Hypothalamus (tissue), 51 donors: ENCODE results near the gene KRTAP5-2.
"Not testable (repeated sequence)": the region's sequence is repeated elsewhere in the genome, so short reads cannot be mapped to it uniquely, and the experiment has no call there.

ENCODE experiments used
- DNase-seq, 51 donors: peaks; one replicate each; lab custom pipeline; 2025; lab: John Stamatoyannopoulos, UW

Gene KRTAP5-2

DNA sequence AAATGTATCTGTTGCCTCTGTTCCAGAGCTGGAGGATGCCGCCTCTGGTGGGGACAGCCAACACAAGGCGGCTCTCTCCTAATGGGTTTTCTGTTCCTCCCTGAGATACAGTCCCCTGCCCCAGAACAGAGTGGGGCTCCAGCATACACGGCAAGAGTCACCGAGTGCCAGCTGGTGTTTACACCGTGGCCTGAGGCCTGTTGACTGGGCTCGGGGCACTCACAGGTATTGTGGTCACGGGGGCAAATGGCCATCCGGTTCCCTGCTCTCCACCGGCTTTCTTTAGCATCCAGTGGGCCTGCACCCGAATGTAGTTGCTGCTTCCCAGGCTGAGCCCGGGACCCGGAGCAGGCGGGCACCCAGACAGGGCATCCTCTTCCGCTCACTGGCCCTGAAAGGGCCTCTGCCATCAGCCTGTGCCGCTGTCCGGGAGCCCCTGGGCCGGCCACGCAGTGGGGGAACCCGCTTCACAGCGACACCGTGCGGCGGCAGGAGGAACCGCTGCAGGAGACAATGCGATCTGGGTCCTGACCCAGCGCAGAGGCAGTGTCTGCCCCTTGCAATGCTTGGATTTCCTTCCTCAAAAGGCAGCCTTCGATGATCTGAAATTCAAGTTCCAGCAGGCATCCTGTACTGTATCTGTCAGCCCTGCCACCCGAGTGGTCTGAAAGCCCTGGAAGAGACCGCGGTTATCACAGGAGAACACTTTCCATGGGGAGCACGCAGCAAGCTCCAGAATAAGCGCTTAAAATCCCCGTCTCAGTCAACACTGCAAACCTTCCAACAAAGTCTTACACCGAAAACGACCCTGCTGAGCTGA is 30.6 kb upstream of the KRTAP5-2 start:
- DNase-seq: peak in 39 of 51 donors; percentile 3 to 75 (median 40)

DNA sequence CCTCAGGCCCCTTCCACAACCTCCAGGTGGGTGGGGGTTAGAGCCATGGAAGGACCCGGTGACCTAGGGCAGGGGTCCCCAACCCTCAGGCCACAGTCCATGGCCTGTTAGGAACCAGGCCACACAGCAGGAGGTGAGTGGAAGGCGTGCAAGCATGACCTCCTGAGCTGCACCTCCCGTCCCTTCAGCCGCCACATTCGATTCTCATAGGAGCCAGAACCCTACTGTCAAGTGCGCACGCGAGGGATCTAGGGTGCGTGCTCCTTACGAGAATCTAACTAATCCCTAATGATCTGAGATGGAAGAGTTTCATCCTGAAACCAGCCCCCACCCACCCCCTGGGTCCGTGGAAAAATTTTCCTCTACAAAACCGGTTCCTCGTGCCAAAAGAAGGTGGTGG is 27.4 kb upstream of the KRTAP5-2 start:
- DNase-seq: no peak

DNA sequence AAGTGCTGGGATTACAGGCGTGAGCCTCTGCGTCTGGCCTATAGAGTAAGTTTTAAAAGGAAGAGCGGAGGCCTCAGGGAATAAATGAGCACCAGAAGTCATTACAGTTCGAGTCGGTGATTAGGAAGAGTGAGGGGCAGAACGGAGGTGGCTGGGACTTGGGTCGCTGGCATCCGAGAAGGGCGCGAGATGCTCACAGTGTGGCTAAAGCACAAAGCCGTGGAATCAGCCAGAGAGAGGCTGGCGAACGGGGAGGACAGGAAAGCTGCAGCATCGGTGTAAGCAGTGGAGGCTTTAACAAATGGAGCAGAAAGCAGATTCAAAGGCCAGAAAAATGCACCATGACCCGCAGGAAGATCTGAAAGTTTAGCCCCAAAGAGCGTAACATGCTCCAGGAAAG is 26.5 kb upstream of the KRTAP5-2 start:
- DNase-seq: no peak

DNA sequence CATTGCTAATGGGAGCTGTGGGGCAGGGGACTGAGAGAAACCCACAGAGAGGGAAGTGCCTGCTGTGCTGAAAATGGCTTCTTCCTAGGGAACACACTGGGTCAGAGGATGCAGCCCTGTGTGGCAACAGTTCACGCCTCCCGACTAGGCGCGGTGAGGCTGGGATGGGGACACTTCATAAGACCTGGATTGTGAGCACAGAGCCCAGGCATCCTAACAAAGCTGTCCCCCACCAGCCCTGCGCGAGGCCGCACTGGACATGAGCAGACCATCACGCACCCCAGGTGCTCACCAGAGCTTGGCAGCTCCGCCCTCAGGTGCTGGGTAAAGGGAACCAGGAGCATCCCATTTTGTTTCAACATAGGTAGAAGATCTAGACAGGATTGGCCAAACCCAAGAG is 25.6 kb upstream of the KRTAP5-2 start:
- DNase-seq: no peak

DNA sequence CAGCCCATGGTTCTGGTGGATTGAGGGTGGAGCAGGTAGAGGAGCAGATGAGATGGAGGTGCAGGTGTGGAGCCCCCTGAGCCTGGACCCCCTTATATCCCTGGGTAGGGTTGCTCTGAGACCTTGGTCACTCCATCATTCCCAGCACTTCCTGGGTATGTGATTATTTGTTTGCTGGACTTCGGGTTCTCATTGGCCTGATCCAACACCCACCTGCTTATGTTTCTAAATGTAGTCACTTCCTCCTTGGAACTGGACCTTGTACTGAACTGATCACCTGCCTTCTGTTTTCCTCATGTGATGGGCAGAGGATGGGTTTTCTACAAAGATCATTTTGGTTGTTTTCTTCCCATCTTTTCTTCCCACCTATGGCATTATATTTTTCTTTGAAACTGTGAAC is 24.0 kb upstream of the KRTAP5-2 start, which contains the start of gene KRTAP5-4:
KRTAP5-4 (minus strand) TSS at position 53 of the 400 bp plus-strand sequence; CDS start at position 8, 45 bp downstream.
- DNase-seq: no peak

DNA sequence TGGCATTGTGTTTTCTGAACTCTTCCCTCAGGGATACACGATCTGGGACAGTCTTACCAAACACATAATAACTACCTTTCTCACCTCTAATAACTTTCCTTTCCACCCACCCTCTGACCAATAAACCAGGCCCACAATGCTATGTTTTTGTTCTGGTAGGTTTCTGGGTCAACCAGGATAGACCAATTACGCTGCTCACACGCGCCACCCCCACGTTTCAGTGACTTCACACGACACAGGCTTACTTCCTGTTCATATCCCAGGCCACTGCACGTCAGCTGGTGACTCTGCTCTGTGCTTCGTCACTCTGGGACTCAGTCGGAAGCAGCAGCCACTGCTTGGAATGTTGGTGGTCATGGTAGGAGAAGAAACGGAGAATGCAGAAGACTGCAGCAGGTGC is 21.4 kb upstream of the KRTAP5-2 start:
- no peak for DNase-seq

DNA sequence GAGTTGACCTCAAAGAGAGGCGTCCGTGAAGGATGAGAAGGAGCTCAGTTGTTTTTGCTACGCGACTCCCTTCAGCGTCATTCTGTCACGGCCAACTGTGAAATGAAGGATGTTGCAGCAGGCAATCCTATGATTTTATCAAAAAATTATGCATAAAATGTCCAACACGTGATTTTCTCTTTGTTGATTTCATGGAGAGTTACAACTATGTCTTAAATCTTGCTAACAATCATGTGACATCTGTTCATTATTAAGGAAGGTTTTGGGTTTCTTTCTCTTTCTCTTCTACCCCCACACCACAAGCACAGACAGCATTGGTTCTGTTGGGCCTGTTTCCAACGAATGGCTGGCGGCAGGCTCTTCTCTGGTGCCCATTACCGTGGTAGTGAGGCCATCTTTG is 20.1 kb upstream of the KRTAP5-2 start:
- DNase-seq: no peak

DNA sequence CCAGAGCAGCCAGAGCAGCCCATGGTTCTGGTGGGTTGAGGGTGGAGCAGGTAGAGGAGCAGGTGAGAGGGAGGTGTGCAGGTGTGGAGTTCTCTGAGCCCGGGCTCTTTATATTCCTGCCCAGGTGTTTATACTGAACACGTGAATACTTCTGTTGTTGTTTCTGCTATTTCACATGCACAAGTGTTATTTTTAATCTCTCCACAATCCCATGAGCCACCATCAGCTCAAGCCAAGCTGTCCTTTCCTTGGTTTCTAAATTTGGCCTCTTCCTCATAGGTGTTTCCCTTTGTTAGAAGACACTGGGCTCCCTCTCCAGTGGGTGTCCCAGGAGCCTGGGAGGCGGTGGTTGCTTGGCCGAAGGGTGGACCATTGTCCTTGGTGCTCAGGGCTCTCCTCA is 10.3 kb upstream of the KRTAP5-2 start, which contains the start of gene KRTAP5-3:
KRTAP5-3 (minus strand) TSS at position 101 of the 400 bp plus-strand sequence; CDS start at position 23, 78 bp downstream.
- no peak for DNase-seq

DNA sequence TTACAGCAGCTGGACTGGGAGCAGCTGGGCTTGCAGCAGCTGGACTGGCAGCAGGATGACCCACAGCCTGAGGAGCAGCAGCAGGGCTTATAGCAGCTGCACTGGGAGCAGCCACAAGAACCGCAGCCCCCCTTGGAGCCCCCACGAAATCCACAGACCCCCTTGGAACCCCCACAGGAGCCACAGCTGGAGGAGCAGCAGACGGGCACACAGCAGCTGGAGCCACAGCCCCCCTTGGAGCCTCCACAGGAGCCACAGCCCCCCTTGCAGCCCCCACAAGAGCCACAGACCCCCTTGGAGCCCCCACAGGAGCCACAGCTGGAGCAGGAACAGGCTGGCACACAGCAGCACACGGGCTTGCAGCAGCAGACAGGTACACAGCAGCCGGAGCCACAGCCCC is 9.8 kb upstream of the KRTAP5-2 start:
- not testable (repeated sequence) for DNase-seq

DNA sequence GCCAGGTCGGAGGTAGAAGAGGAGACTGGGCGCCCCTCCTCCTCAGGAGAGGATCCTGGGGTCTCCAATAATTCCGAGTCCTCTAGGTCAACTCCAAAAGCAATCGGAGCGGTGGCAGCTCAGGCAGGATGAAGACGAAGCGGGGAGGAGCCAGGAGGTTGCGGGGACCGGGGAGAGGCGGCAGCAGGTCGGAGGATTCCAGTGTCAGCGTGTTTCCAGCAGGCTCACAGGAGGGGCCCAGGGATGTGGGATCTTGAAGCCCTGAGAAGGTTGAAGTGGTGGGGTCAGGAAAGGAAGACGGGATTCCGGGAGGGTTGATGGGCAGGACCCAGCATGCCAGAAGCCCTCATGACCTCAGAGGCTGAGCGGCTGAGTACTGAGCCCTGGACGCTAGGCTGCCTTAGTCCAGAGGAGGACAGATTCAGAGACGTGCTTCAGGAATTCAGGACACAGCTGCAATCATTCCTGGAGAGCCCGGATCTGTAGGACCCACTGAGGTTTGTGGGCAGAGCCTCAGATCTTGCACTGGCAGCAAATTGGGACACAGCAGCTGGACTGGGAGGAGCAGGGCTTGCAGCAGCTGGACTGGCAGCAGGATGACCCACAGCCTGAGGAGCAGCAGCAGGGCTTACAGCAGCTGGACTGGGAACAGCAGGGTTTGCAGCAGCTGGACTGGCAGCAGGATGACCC is 9.2 kb upstream of the KRTAP5-2 start:
- DNase-seq: not testable (repeated sequence)

DNA sequence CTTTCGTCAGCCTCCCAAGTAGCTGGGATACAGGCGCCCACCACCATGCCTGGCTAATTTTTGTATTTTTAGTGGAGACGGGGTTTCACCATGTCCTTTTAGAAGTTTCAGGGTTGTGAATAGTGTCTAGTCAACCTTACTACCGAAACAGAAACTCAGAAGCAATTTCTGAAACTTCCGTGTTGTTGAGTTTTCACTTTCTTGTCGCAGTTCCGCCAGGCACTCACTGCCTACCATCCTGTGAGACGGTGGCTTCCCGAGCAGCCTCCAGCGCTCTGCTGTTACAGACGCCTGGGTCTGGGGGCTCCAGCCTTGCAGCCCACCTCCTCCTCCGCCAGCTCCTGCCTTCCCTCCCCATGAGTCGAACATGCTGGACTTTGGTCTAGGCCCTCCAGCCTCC is 7.8 kb upstream of the KRTAP5-2 start:
- not testable (repeated sequence) for DNase-seq

DNA sequence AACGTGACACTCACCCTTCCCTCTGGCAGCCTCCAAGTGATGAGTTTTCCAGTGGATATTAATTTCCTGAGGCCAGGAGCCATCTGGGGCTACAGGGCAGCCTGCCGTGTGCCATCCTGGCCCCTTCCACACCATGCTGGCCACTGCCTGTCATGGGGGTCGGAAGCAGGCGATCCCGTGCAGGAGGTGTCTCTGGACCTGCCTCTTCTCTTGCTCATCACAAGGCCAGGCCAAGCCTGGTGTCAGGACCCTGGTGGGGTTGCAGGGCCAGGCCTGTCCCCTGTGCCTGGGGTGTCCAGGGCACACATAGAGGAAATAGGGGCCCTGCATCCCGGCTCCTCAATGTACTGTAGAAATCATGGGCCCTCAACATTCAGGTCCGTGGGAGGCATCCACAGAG is 6.6 kb upstream of the KRTAP5-2 start:
- DNase-seq: no peak

DNA sequence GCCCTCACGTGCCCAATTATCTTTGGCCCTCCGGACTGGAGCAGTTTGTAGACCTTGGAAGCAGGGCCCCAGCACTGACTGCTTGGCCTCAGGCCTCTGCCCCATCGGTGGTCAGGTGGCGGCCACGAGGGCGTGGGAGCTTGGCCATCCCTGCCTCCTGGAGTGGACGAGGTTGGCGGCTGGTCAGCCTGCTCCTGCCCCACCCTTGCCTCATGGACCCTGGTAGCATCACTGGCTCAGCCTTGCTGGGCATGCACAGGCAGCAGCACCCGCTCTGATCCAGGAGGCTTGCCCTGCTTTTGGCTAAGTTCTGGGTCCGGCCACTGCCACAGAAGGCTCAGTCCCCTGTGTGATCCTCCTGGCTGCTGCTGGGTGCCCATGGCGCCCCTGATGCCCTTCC is 6.1 kb upstream of the KRTAP5-2 start:
- no peak for DNase-seq

DNA sequence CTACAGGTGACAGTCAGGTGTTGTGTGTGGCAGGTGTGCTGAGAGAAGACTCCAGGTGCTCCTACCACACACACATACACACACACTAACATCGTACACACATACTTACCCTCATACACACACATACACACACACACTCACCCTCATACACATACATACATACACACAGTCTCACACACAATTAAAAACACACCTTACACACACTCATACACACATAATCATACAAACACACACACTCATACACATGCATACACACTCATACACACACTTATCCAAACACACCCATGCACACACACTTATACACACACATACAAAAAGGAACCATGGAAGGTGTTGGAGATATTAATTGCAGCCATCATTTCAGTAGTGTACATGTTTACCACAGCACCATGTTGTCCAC is 5.5 kb upstream of the KRTAP5-2 start:
- DNase-seq: no peak

DNA sequence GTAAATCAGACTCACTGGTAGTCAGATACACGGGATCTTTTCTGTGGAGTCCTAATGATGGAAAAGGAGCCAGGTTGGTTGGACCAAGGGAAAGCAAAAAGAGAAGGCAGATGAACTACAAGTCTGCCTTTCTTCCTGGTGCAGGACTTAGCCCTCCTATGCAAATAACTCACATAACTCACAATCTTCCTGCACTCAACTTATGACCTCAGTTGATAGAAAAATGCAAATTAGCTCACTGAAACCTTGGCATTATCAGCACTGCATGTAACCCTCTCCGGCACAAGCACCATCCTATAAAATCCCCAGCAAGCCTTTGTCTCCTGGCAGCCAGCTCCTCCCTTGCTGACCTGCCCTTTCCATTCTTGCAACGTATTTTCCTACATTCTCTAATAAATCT is 3.6 kb upstream of the KRTAP5-2 start:
- DNase-seq: not testable (repeated sequence)

DNA sequence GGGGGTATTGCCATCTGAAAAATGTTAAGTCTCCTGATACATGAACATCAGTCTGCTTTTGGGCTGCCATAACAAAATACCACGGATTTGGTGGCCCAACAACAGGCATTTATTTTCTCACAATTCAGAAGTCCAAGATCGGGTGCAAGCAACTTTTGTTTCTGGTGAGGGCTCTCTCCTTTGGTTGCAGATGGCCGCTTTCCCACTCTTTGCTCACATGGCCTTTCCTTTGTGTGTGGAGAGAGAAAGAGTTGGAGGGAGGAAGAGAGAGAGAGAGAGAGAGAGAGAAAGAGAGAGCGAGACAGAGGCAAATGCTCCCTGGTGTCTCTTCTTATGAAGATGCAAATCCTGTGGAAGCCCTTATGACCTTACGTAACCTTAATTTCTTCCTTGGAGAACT is 2.5 kb upstream of the KRTAP5-2 start:
- DNase-seq: peak in 11 of 51 donors; percentile 5 to 30 (median 11)

DNA sequence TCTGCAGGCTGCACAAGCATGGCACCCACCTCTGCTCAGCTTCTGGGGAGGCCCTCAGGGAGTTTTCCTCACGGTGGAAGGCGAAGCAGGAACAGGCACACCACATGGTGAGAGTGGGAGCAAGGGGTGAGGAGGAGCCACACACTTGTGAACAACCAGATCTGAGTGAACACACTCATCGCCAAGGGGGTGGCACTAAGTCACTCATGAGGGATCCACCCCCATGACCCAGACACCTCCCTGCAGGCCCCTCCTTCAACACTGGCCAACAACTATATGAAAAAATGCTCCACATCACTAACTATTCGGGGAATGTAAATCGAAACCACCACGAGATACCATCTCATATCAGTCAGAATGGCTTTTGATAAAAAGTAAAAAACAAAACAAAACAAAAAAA is 722 bp upstream of the KRTAP5-2 start:
- DNase-seq: no peak

DNA sequence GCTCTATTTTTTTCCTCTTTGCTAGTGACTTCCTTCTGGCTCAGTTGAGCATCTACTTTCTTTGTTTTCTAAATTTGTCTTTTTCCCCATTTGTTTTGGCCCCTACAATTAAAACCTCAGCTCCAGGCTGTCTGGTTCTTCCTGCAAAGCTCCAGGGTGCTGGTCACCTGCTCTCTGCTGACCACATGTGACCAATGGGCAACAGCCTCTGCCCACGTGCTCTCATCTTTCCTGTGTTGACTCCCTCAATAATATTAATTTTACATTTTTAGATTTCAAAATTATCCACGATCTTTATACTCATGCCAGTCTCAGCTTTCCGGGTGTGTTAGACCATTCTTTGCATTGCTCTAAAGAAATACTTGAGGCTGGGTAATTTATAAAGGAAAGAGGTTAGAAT is 312 bp upstream of the KRTAP5-2 start:
- not testable (repeated sequence) for DNase-seq

DNA sequence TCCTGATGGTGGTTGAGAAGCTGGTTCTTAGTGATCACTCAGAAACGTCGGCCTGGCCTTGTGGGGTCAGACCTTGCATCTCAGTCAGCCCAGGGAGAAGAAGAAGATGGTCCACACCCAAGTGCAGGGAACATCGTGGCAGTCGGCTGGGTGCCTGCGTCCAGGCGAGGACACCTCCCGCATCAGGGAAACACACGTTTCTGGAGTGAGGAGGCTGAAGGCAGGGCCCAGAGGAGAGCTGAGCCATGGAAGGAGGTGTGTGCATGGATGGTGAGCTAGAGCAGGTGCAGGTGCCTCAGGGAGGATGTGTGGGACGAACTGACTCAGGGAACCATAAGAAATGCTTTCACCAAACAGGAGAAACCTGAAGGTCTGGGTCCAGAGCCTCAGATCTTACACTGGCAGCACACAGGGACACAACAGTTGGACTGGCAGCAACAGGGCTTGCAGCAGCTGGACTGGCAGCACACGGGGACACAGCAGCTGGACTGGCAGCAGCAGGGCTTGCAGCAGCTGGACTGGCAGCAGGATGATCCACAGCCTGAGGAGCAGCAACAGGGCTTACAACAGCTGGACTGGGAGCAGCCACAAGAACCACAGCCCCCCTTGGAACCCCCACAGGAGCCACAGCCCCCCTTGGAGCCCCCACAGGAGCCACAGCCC is 632 bp downstream of the KRTAP5-2 start:
- DNase-seq: peak in 1 of 51 donors; percentile 5

DNA sequence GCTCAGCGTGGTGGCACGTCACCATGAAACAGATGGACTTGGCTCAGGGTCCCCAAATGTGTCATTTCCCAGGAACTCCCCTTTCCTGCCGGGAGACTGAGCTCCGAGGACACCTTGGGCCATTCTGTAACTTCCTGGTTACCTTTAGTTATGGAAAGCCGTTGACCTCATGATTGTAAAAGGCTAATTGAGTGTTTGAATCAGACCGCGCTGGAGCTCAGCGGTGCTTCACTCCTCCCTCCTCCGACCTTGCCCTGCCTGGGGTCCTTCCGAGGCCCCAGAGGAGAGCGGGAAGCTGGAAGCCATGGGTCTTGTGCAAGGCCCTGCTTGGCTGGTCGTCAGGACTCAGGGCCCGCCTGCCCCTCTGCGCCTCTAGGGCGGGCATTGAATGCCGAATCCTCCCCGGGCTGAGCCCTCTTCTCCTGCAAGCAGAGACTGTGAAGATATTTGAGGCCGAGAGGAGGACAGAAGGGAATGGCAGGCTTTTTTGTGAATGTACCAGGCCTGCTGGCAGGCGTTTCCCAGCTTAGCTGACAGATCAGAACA is 1.4 kb downstream of the KRTAP5-2 start:
- not testable (repeated sequence) for DNase-seq

DNA sequence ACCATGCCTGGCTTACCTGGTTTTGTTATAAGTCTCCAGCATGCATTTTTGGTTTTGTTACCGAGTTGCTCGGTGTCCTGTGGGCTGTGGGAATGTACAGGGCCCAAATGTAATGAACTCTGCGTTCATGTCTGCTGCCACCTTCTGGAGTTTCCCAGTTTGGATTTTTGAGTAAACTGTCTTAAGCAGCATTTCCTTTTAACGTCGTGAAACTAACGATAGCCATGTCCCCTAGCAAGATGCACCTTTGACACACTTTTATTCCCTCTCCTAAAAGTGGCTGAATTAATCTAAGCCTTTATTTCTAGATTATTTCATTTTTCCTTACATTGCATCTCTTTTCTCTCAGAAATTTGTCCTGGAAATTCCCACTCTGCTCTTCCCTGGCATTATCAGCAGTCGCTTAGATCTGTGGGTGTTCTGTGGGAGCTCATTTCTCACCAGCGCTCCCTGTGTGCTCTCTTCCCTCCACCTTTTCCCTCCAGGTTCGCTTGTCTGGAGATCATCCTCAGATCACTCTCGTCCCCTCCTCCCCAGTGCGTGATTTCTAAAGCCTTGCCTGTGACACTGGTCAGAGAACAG is 2.0 kb downstream of the KRTAP5-2 start:
- DNase-seq: peak in 1 of 51 donors; percentile 35
